ENCODE data around the gene PHF12. TPM values are rescaled to one million over a fixed set of nuclear protein-coding genes. Genes with fewer than 3 reads are reported as not detected.

The PHF12 gene
- polyA plus RNA-seq, 2 of the 4 experiments (the other 2 are of a cell fraction): 25.3 to 29.9 TPM

GRCh38 chr17:28883967-28884702 lies 67.2 kb downstream of the PHF12 start:
- no peak overlapping the region for H3K27ac ChIP-seq
- 89% methylated on average over 27 of the region's 27 CpGs for WGBS (ENCODE audit: missing lambda C conversion rate)
- TF ChIP-seq FOXS1 (CRISPR knock-in tag; IDR thresholded peaks at IDR 0.05) (no peak), CEBPB (IDR thresholded peaks at IDR 0.05) (no peak), SREBF2 (IDR thresholded peaks at IDR 0.05) (no peak), ZFP36 (IDR thresholded peaks at IDR 0.05; ENCODE audit: borderline replicate concordance, partially characterized antibody) (no peak), NR3C1 (IDR thresholded peaks at IDR 0.05) (no peak), TFCP2L1 (CRISPR knock-in tag; IDR thresholded peaks at IDR 0.05) (no peak), ESRRA (IDR thresholded peaks at IDR 0.05; ENCODE audit: borderline replicate concordance, low read length) (no peak), HOXA7 (CRISPR knock-in tag; IDR thresholded peaks at IDR 0.05) (no peak), POLR2A (IDR thresholded peaks at IDR 0.05; ENCODE audit: low read length) (no peak), JUNB (IDR thresholded peaks at IDR 0.05) (no peak), EHF (CRISPR knock-in tag; IDR thresholded peaks at IDR 0.05) (no peak), RCOR1 (IDR thresholded peaks at IDR 0.05; ENCODE audit: low read depth, low read length) (no peak)
- no peak overlapping the region for H3K4me3 ChIP-seq
- no peaks in the 10 kb centered on the region for H3K4me1 ChIP-seq
- ChIA-PET POLR2A (no interaction called here), CTCF (interaction anchor here (0.9 to 5.9 kb wide), 6 partner anchors 10 to 156 kb away, joined by 3 to 34 read pairs (median 6); partner anchors contain the start of genes DHRS13, FLOT2, NEK8 and TLCD1)
- DNase-seq (ENCODE audit: low read depth in 1 of 2, low spot score in 1 of 2): no peak
- FAIRE-seq: no peak
- no peaks in the 10 kb centered on the region for H3K9me3 ChIP-seq
- H3K4me2 ChIP-seq: no peak overlapping the region
- ATAC-seq: no peak

- Histone ChIP-seq H3K4me3 (no peak overlapping the region), H3K4me1 (no peaks in the 10 kb centered on the region), H3K4me2 (no peak overlapping the region), H3K27ac (no peak overlapping the region), H3K9me3 (no peaks in the 10 kb centered on the region)
- DNase-seq (ENCODE audit: low read depth in 1 of 2, low spot score in 1 of 2) (no peak), ATAC-seq (no peak), FAIRE-seq (no peak)
- CTCF ChIA-PET: interaction anchor here (0.7 to 5.9 kb wide), 11 partner anchors 10 to 235 kb away, joined by 3 to 82 read pairs (median 6); partner anchors contain the start of genes DHRS13, FLOT2, NEK8 and TLCD1
- TF ChIP-seq RARB (CRISPR knock-in tag; IDR thresholded peaks at IDR 0.05) (no peak), ZNF302 (CRISPR knock-in tag; IDR thresholded peaks at IDR 0.05) (no peak), EHF (CRISPR knock-in tag; IDR thresholded peaks at IDR 0.05) (no peak), RNF2 (IDR thresholded peaks at IDR 0.05; ENCODE audit: borderline replicate concordance, low read depth) (no peak), ZC3H11A (IDR thresholded peaks at IDR 0.05) (no peak), NPAS2 (CRISPR knock-in tag; IDR thresholded peaks at IDR 0.05; ENCODE audit: borderline replicate concordance) (no peak), JUN (IDR thresholded peaks at IDR 0.05) (no peak), HOXB13 (CRISPR knock-in tag; IDR thresholded peaks at IDR 0.05; ENCODE audit: low read depth) (no peak), JUNB (IDR thresholded peaks at IDR 0.05) (no peak), KDM1A (IDR thresholded peaks at IDR 0.05; ENCODE audit: low read depth) (no peak)
- WGBS (ENCODE audit: missing lambda C conversion rate): 88% methylated on average over 18 of the region's 18 CpGs
- POLR2A ChIA-PET: interaction anchor here (1.9 kb wide), 1 partner anchor 14 kb away, joined by 5 read pairs; no protein-coding TSS in a partner anchor
These were observed 69.0 kb downstream of the PHF12 start for GRCh38 chr17:28882154-28882895.

- no peak overlapping the region for H3K4me2 ChIP-seq
- DNase-seq (ENCODE audit: low read depth in 1 of 2, low spot score in 1 of 2) (no peak), ATAC-seq (no peak), FAIRE-seq (no peak)
- no peaks in the 10 kb centered on the region for H3K4me1 ChIP-seq
- no peaks in the 10 kb centered on the region for H3K9me3 ChIP-seq
- H3K27ac ChIP-seq: no peak overlapping the region
- WGBS (ENCODE audit: missing lambda C conversion rate): 94% methylated on average over 17 of the region's 17 CpGs
- no peak for TF ChIP-seq ESRRA (IDR thresholded peaks at IDR 0.05; ENCODE audit: borderline replicate concordance, low read length)
- no peak for TF ChIP-seq NPAS2 (CRISPR knock-in tag; IDR thresholded peaks at IDR 0.05; ENCODE audit: borderline replicate concordance)
- no peak for TF ChIP-seq TFCP2L1 (CRISPR knock-in tag; IDR thresholded peaks at IDR 0.05)
- TF ChIP-seq RFX5 (IDR thresholded peaks at IDR 0.05): no peak
- no peak for TF ChIP-seq EHF (CRISPR knock-in tag; IDR thresholded peaks at IDR 0.05)
- TF ChIP-seq CBX2 (IDR thresholded peaks at IDR 0.05; ENCODE audit: borderline replicate concordance, low read depth): no peak
- CTCF ChIA-PET: interaction anchor here (0.6 to 5.9 kb wide), 11 partner anchors 10 to 236 kb away, joined by 3 to 82 read pairs (median 6); partner anchors contain the start of genes DHRS13, FLOT2, NEK8 and TLCD1
- H3K4me3 ChIP-seq: no peak overlapping the region
- POLR2A ChIA-PET: interaction anchor here (1.9 kb wide), 1 partner anchor 15 kb away, joined by 5 read pairs; no protein-coding TSS in a partner anchor
These were observed 69.7 kb downstream of the PHF12 start for GRCh38 chr17:28881533-28882056.

All from A549 (cell line).